Vagina (tissue), 2 donors: Measurements from ENCODE around the gene AGL.
"Not testable (repeated sequence)": the region's sequence is repeated elsewhere in the genome, so short reads cannot be mapped to it uniquely, and the experiment has no call there.

Experiments
- POLR2A ChIP-seq, 2 donors: fragments of 450-650 bp; IDR thresholded peaks; one replicate each; pipeline ENCODE4 v1.6.1; 2017; ENCODE audit warnings: antibody characterized with exemption in 2 of 2, mild to moderate bottlenecking in 2 of 2, moderate library complexity in 2 of 2
- POLR2AphosphoS5 ChIP-seq, 2 donors: sonication (generic); formaldehyde crosslinking; IDR thresholded peaks; one replicate each; pipeline ENCODE4 v1.9.0; 2017; ENCODE audit warnings: antibody characterized with exemption in 2 of 2, mild to moderate bottlenecking in 2 of 2, low read depth in 1 of 2; ENCODE audit not compliant: insufficient read depth in 1 of 2
- TF ChIP-seq, protein P1 (sequence below), 3 experiments: fragments of 450-650 bp in 2 of 3; fragments of 200-600 bp in 1 of 3; sonication (generic) in 1 of 3; IDR thresholded peaks; one replicate each; pipeline ENCODE4 v1.5.1; 2017 to 2019; ENCODE audit warnings: antibody characterized with exemption in 3 of 3, mild to moderate bottlenecking in 2 of 3, moderate library complexity in 2 of 3

DNA sequence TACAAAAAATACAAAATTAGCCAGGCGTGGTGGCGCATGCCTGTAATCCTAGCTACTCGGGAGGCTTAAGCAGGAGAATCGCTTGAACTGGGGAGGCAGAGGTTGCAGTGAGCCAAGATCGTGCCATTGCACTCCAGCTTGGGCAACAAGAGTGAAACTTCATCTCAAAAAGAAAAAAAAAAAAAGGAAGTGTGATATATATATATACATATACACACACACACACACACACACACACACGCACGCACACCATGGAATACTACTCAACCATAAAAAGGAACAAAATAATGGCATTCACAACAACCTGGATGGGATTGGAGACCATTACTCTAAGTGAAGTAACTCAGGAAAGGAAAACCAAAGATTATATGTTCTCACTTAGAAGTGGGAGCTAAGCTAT, 16.2 kb upstream of the AGL start:
- TF ChIP-seq, protein P1, sequence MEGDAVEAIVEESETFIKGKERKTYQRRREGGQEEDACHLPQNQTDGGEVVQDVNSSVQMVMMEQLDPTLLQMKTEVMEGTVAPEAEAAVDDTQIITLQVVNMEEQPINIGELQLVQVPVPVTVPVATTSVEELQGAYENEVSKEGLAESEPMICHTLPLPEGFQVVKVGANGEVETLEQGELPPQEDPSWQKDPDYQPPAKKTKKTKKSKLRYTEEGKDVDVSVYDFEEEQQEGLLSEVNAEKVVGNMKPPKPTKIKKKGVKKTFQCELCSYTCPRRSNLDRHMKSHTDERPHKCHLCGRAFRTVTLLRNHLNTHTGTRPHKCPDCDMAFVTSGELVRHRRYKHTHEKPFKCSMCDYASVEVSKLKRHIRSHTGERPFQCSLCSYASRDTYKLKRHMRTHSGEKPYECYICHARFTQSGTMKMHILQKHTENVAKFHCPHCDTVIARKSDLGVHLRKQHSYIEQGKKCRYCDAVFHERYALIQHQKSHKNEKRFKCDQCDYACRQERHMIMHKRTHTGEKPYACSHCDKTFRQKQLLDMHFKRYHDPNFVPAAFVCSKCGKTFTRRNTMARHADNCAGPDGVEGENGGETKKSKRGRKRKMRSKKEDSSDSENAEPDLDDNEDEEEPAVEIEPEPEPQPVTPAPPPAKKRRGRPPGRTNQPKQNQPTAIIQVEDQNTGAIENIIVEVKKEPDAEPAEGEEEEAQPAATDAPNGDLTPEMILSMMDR (IDR thresholded peaks at IDR 0.05), result not testable (repeated sequence)
- TF ChIP-seq POLR2A (IDR thresholded peaks at IDR 0.05); POLR2AphosphoS5 (IDR thresholded peaks at IDR 0.05; ENCODE audit: insufficient read depth in 1 of 2, low read depth in 1 of 2): not testable (repeated sequence)
